GM19328 (cell line): ENCODE data around the gene TLL1.

Experiments
- ATAC-seq: cut with Tn5 transposase; IDR thresholded peaks from one replicate; pipeline ENCODE4 v1.9.1; 2021; ENCODE audit warnings: mild to moderate bottlenecking, moderate library complexity; ENCODE audit not compliant: unreplicated experiment

Gene TLL1

DNA sequence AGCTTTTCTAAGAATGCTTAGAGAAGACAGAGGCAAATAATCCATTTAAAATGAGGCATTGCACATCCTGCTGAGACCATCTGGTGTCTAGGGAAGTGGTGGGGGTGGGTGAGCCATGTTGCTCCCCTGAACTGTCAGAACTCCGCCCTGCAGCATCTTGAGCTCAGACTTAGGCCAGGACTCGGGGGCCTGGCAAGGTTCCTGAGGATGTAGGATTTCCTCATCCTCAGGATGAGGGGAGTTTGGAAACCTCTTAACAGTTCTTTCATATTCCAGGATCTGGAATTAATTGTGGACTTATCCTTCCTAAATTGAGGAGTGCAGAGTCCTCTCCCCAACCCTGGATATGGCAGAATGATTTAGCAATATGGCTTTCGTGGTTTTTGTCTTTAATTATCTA, 6.6 kb downstream of the TLL1 start:
- ATAC-seq, result no peak

DNA sequence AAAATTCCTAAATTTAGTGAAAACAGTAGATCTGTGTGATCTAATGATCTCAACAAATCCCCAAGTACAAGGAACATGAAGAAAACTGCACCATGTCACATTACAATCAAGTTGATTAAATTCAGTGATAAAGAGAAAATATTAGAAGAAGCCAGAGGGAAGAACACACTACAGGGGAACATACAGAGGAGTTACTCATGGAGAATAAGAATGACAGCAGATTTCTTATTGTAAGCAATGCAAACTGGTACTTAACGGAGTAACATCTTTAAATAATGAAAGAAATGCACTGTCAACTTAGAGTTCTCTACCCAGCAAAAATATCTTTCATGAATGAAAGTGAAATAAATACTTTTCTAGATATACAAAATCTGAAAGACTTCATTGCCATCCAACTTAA, 21.1 kb downstream of the TLL1 start:
- ATAC-seq, result no peak

DNA sequence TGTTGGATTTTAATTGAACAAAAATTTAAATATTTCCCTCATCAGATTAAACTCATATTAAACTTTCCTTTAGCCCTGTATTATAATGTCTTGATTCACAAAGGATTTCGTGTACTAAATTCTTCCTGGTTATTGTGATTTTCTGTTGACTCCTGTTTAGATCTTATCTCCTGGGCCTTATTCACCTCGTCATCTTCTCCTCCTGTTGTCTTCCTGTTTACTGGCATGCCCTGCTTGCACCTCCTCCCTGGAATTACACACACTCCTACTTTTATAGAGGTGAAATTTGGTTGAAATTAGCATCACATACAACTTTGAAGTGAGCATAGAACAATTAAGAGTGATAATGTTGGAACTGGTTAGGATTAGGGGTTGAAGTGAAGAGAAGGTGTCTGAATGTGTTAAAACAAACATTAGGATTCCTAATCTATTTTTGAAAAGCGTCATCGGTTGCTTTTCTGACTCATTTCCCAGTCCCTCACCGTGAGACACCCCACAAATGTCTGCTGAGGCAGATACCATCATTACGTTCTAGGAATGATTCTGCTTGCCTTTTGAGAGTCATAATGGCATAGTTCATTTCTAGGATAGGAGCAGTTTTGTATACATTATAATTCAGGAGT, 32.5 kb downstream of the TLL1 start:
- ATAC-seq, result no peak

DNA sequence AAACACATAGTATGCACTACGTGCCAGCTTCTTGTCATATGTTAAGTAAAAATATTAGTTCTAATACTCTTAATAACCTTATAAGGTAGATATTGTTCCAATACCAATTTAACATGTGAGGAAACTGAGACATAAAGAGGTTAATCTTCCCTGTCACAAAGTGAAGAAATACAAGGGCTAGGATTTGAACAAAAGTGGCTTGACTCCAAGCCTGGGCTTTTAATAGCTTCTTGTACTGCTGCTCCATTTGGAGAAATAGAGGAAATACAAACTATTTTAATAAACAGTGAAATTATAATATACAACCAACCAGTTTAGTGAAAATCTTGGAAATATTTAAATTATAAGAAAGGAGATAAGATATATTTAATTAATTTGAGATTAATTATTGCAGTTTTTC, 33.2 kb downstream of the TLL1 start:
- no peak for ATAC-seq

DNA sequence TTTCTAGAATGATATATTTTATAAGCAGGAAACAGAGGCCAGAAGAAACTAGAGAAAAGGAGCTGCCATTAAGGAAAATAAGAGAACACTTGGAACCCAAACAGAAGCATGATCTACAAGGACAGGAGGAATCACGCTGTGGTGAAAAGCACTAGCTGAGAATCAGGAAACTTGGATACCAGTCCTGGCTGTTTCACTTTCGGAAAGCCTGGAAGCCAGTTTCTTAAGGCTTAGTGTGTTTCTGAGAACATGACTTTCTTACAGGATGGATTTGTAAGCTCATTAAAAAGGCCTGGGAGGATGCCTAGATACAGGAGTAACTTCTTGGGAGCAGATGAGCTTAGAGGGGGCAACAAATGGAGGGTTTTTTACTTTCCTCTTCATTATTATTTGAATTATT, 36.9 kb downstream of the TLL1 start:
- no peak for ATAC-seq

DNA sequence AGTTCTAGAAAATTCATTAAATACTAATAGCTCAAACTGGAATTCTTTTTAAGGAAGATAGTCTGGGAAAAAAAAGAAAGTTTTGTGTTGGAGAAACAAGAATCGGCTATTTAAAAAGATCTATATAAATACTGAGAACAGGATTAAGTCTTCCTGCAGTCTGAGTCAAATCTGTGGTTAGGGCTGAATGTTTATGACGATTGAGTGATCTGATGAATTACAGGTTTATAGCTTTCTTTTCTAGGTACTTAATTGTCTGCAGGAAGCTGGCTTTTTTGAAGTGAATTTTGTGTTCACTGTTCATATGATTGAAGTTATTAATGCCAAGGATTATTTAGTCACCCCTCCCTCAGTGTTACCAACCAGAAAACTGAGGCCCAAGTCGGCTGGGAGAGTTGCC, 42.2 kb downstream of the TLL1 start:
- ATAC-seq, result no peak

DNA sequence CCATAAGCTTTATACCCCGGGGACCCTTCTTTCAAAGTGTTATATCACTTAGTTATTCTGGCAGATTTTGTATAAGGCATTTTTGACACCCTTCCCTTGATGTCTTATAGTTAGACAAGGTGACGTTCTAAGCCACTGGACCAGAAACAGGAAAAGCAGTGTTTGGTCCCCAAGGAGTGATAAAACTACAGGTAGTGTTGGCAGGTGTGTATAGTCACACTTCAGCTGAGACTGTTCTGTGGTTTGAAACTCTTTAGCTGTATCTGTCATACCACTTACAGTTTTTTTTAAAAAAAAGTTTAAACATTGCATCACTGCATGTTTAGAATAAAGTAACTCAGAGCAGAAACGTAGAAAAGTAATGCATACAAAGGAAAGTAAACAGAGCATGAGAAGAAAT, 48.5 kb downstream of the TLL1 start:
- ATAC-seq, result no peak

DNA sequence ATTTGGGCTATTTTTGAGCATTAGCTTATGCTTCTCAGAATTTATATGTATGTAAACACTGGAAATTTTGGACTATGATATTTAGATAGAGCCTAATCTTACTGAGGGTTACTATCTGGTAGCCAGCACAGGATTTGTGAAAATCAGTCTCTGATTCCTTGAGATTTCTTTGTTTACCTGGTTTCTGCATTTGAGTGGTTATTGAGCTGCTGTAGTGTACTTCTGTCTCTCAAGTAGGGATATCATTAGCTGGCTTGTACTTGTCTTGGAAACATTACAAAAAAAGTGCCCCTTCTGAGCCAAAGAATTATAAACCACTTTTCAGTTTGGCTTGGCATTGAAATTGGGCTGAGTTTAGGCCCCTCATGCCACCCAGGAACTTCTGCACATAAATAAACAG, 49.7 kb downstream of the TLL1 start:
- ATAC-seq, result no peak

DNA sequence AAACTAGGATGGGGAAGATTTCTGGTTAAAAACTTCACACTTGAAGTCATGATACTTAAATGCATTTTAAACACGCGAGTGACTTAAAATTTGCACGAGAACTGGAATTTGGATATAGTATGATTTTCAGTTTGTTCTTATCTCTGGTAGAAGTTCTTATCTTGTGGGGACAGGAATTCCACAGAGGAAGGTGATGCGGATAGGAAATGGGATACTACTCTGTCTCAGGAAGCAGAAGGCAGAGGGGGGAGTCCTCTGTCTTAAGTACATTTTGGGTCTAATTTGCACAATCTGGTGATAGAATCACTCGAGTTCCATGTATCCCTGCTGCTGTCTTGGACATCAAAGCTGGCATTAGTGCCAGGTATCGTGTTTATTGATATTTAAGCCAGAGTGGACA, 53.3 kb downstream of the TLL1 start:
- no peak for ATAC-seq

DNA sequence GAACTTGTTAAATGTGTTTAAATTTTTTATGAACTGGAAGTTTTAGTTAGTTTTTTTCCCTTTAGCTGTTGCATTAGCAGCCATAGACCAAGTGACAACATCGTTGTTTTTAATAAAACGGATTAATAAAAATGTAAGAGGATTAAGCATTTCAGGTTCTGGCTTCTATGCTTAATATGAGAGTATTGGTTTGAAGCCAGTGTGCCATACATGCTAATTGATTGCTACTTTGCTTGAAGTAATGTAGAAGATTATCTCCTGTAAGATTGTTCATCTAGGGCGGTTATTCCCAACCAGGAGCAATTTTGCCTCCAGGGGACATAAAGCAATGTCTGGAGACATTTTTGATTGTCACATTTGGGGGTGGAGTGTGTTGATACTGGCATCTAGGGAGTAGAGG, 54.3 kb downstream of the TLL1 start:
- ATAC-seq, result no peak

DNA sequence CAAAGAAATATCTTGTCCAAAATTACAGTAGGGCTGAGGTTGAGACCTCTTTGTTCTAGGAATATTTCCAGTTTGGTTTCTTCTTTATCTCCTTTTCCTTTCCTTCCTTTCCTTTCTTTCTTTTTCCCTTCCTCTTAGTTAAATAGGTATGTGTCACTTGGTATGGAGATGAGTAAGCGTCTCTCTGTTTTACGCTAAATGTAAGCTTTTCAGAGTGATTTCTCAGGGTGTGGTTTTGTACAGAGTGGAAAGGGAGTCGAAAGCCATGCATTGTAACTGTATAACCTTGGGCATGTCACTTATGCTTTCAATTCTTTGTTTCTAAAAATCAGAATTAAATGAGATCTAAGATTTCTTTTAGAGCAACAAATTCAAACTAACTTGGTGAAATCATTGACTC, 54.8 kb downstream of the TLL1 start:
- ATAC-seq, result no peak

DNA sequence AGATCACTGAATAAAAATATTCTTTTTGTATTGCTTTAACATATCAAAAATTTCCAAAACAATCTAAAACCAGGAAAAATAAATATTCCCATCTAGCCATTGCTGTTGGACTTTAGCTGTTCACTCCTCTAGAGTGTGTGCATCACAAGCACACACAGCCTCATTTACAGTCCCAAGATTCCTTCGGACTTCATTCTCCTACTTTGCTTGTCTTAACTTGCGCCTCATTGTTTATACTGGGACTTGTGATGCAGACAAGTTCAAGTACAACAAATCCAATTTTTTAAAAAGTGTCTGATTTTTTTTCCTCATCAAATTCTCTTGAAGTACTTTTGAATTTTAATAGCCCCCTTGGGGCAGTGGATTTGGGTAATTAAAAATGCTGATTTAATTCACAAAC, 55.6 kb downstream of the TLL1 start:
- ATAC-seq, result no peak

DNA sequence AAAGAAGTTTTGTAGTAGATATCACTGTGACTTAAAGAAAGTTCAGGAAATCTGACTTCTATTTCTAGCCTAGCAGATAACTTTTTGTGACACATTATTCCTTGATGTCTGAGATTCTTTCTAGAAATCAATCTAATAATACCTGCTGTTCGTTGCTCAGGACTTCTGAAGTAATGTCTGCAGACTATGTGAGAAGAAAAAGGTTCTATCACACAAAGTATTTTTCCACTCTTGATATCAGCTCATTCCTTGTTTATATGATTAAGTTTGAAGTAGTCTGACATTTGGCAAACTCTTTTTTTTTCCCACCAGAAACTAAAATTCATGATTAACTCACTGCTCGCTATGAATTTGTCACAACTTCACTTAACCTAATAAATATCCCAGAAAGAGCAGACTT, 56.6 kb downstream of the TLL1 start:
- ATAC-seq, result no peak

DNA sequence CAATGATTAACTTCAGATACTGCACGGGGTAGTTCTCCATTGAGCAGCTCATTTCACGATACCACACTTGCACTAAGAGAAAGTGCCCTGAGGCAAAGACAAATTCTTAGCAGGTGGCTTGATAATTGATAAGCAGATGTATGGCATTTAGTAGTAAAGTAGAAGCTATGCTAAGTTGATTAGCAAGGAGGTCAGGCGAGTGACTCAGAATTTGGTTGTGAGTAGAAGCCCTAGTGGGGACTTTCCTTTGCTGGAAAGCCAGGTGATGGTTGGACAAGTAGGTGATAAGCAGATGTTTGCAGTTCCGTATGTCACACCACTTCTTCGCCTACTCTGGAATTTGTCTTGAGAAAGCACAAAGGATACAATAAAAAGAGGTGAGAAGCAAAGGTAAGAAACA, 58.7 kb downstream of the TLL1 start:
- no peak for ATAC-seq

DNA sequence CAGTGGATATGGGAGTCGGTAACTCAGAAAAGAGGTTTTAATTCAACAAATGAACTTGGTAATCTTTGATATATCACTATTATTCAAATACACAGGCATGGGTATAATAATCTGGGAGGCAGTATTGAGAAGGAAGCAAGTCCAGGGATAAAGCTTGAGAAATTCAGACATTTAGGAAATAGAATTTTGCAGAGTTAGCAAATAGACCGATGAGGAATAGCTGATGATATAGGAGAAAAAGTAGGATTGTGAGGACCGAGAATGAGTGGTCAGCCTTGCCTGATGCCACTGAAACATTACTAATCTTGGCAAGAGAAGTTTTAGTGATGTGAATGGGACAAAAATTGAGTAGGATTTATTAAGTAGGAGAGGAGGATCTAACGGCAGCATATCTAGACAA, 71.9 kb downstream of the TLL1 start:
- ATAC-seq, result no peak

DNA sequence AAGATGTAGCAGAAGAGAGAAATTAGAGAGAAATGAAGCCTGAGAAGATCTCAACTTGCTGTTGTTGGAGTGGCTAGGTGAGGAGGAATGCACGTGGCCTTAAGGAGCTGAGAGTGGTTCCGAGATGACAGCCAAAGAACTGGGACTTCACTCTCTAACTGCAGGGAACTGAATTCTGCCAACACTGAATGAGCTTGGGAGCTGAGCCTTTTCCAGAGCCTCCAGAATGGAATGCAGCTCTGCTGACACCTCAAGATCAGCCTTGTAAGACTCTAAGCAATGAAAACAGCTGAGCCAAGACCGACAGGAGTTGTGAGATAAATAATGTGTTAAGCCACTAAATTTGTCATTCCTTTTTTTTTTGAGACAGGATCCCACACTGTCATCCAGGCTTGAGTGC, 73.0 kb downstream of the TLL1 start:
- ATAC-seq, result no peak

DNA sequence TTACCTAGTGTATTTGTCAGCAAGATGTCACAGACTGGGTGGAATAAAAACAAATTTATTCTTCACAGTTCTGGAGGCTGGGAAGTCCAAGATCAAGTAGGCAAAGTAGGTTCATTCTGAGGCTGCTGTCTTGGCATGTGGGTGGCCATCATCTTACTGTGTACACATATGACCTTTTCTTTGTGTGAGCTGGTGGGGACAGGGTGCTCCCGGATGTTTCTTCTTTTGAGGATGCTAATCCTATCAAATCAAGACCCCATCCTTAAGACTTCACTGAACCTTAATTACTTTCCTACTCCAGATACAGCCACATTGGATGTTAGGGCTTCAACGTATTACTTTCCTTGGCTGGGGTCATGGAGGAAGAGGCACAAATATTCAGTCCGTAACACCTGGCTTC, 74.0 kb downstream of the TLL1 start:
- no peak for ATAC-seq

DNA sequence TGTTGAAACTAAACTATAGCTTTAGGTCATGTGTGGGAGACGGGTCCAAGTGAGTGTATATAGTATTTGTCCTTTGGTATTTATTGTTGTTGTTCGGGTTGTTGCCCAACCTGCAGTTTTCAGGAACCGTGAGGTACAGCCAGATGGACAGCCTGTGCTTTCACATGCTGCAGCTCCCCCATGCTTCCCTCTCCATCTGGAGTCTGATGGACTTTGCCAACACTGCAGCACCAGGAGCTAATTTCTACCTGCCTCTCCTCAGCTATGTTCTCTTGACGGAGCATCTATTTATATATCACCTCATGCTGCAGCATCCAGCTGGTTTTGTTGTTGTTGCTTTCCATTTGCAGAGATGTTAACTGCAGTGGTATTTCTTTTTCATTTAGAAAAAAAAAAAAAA, 80.1 kb downstream of the TLL1 start:
- no peak for ATAC-seq

DNA sequence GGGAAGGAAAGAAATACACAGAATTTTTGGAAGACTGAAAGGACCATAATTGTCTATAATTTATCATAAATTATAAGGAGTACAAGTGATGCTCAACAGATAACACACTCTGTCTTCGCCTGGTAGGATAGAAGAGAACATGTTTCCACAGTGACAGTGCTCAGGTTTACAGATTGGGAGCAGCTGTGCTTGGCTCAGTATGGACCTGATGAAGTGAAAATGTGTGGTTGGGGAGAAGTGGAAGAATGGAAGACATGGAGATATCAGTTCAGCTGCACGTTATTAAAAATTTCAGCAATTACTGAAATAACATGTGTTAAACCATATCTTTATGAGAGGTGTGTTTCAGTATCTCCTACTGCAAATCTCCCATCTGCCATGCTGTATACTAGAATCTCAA, 90.6 kb downstream of the TLL1 start:
- ATAC-seq, result no peak

DNA sequence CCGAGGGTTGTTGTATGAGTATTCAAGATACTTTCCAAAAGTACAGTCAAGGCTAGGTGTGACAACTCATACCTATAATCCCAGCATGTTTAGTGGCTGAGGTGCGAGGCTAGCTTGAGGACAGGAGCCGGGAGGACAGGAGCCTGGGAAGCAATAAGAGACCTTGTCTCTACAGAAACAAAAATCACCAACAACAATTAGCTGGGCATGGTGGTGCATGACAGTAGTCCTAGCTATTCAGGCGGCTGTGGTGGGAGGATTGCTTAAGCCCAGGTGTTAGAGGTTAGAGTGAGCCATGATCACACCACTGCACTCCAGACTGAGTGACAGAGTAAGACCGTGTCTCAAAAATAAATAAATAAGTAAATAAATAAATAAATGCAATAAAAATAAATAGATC, 91.6 kb downstream of the TLL1 start:
- no peak for ATAC-seq

DNA sequence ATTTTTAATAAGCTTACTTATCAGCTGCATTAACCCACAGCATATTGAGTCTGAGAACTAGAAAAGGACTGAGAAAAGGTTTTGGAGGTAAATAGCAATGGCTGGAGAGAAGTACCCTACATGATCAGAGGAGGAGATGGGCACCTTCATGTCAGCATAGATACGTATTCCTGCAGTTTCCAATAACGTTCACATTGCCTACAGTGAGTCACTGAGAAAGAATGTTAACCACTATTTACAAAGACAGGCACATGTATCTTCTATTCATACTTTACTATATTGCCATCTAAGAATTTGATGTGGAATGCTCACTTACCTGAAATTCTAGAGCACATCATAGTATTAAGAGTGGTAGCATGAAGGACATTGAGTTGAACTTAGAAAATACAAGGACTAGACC, 92.5 kb downstream of the TLL1 start:
- no peak for ATAC-seq

DNA sequence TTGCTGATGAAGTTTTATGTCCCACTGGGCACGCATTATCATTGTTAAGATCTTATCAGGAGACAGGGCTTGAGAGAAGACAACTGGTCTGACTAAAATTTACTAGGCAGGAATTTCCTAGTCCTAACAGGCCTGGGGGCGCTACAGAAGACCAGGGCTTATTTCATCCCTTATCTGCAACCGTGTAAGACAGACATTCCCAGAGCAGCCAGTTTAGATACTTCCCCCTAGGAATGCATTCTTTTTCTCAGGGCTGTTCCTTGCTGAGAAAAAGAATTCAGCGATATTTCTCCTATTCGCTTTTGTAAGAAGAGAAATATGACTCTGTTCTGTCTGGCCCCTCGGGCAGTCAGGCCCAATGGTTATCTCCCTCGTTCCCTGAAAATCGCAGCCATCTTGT, 93.8 kb downstream of the TLL1 start:
- no peak for ATAC-seq

DNA sequence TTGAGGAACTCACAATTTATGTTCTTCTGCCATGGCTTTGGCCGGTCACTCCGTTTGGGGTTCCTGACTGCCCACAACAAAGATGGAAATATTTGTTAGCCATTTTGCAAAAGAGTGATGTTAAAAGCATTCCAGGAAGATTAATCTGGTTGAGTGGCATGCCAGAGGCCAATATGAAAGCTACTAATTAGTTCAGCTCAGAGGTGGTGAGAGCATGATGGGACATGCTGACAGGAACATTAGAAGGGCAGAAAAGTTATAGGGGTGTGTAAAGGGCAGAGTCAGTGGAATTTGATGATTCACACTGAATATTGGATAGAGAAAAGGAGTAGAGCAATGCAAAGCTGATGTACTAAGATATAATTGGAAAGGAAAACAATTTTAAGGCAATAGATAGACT, 94.4 kb downstream of the TLL1 start:
- ATAC-seq, result no peak
